ENCODE results near the gene DPH3. TPM values are rescaled to one million over a fixed set of nuclear protein-coding genes. Genes with fewer than 3 reads are reported as not detected.

DPH3 gene
- total and polyA plus RNA-seq, 2 donors (not counting 3 experiments of a cell fraction or from before 2014, with no cell fraction given): 7.7 to 28.7 TPM

DNA sequence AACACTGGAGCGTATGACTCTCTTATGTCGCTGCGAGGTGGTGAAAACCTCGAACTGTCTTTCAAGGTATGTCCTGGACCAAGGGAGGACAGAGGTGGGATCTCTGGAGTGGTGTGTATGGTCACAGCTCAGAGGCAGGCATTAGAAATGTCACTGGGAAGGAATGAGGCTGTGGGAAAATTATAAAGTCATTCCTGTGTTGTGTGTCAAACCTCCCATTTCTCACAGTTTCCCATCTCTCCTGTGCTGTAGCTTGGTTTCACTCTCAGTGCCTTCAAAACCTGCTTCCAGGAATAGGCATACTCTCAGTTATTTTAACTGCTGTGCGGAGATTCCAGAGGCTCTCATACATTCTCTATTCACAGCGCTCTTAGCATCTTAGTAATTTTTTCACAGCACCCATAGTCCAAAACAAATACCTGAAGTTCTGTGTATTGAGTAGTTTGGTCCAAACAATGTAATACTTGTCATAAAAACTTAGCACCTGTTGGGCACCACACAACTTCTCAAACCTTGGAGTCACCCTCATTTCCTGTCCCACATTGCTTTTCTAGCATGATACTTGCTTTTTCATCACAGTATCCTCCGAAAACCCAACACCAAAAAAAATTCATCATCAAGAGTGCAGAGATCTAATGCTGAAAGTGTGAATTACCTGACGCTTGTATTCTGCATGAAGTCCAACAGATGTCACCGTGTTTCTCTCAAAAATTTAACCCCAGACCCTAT is 53.4 kb downstream of the DPH3 start:
- Histone ChIP-seq H3K27me3 (ENCODE audit: control insufficient read depth in 2 of 2, insufficient read depth in 2 of 2, low read length in 2 of 2) (no peaks in the 10 kb centered on the region), H3K9me3 (replicated peaks; ENCODE audit: control insufficient read depth, insufficient read depth, low read length) (no peaks in the 10 kb centered on the region), H4K20me1 (replicated peaks; ENCODE audit: control insufficient read depth, extremely low read depth, insufficient read depth, low read length) (no peaks in the 10 kb centered on the region), H3K4me3 (replicated peaks in 1 of 3; ENCODE audit: insufficient read depth in 1 of 3, low read depth in 1 of 3, low read length in 3 of 3) (no peak overlapping the region), H2AFZ (ENCODE audit: low read depth, low read length) (no peak overlapping the region), H3K36me3 (ENCODE audit: control insufficient read depth in 2 of 2, extremely low read depth in 1 of 2, insufficient read depth in 2 of 2, low read length in 2 of 2) (no peaks in the 10 kb centered on the region), H3K79me2 (ENCODE audit: control insufficient read depth, insufficient read depth, low read length) (no peaks in the 10 kb centered on the region), H3K9me1 (replicated peaks; ENCODE audit: control insufficient read depth, extremely low read depth, insufficient read depth, low read length) (no peaks in the 10 kb centered on the region), H3K9ac (replicated peaks; ENCODE audit: extremely low read depth, insufficient read depth, low read length) (no peak overlapping the region), H3K4me2 (ENCODE audit: insufficient read depth, low read length) (no peak overlapping the region), H3K27ac (ENCODE audit: insufficient read depth, low read depth, low read length) (no peak overlapping the region), H3K4me1 (ENCODE audit: control insufficient read depth, extremely low read depth, insufficient read depth, low read length) (peaks cover 12% of the 10 kb centered on the region)
- CTCF ChIA-PET: no interaction called here
- intact Hi-C loops (cut with micrococcal nuclease): no loop called here
- TF ChIP-seq POLR2AphosphoS5 (IDR thresholded peaks at IDR 0.05; ENCODE audit: insufficient read depth, low read depth, low read length) (no peak), POLR2A (IDR thresholded peaks at IDR 0.05; ENCODE audit: low read depth, low read length) (no peak), JUN (IDR thresholded peaks at IDR 0.05; ENCODE audit: borderline replicate concordance, insufficient read depth, insufficient read length, low read depth) (no peak), MYC (IDR thresholded peaks at IDR 0.05; ENCODE audit: low read depth, low read length) (no peak), EZH2 (IDR thresholded peaks at IDR 0.05; ENCODE audit: borderline replicate concordance, low read depth, low read length, severe bottlenecking) (no peak), FOS (IDR thresholded peaks at IDR 0.05; ENCODE audit: borderline replicate concordance, insufficient read depth, low read length) (no peak)
- TF ChIP-seq, protein P1, sequence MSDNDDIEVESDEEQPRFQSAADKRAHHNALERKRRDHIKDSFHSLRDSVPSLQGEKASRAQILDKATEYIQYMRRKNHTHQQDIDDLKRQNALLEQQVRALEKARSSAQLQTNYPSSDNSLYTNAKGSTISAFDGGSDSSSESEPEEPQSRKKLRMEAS (IDR thresholded peaks at IDR 0.05; ENCODE audit: insufficient read depth, insufficient read length): no peak
- TF ChIP-seq, protein P2, sequence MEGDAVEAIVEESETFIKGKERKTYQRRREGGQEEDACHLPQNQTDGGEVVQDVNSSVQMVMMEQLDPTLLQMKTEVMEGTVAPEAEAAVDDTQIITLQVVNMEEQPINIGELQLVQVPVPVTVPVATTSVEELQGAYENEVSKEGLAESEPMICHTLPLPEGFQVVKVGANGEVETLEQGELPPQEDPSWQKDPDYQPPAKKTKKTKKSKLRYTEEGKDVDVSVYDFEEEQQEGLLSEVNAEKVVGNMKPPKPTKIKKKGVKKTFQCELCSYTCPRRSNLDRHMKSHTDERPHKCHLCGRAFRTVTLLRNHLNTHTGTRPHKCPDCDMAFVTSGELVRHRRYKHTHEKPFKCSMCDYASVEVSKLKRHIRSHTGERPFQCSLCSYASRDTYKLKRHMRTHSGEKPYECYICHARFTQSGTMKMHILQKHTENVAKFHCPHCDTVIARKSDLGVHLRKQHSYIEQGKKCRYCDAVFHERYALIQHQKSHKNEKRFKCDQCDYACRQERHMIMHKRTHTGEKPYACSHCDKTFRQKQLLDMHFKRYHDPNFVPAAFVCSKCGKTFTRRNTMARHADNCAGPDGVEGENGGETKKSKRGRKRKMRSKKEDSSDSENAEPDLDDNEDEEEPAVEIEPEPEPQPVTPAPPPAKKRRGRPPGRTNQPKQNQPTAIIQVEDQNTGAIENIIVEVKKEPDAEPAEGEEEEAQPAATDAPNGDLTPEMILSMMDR (IDR thresholded peaks at IDR 0.05; ENCODE audit: extremely low read depth in 1 of 2, insufficient read depth in 1 of 2, low read depth in 1 of 2, low read length in 2 of 2): no peak
- POLR2A ChIA-PET: no interaction called here
- dilution Hi-C loops (cut with MboI; ENCODE audit: extremely low pct_ligation_motif_present, low sequenced_read_pairs): no loop called here
- FAIRE-seq (no peak), DNase-seq (ENCODE audit: low read depth, low spot score) (no peak)
- BruUV-seq (replicated peaks): no TSS peak

Other genes with a start within 250 kb of the DPH3 start
- 1.7 and 5.4 TPM in 2 replicates for gene GALNT15, start 90.3 kb downstream of the DPH3 start, total RNA-seq
- gene GALNT15, start 90.3 kb downstream of the DPH3 start, polyA plus RNA-seq: 0.68 and 0.87 TPM in 2 replicates
- 8.9 and 9.7 TPM in 2 replicates for gene OXNAD1, start 269 bp upstream of the DPH3 start, total RNA-seq
- 4.1 and 5.5 TPM in 2 replicates for gene OXNAD1, start 269 bp upstream of the DPH3 start, polyA plus RNA-seq
- 43.3 and 45.1 TPM in 2 replicates for gene RFTN1, start 248.8 kb upstream of the DPH3 start, total RNA-seq
- gene RFTN1, start 248.8 kb upstream of the DPH3 start, polyA plus RNA-seq: 40.2 and 40.3 TPM in 2 replicates